GM12892 (cell line): ENCODE results near the gene TNFRSF9.
A peak's percentile ranks its signal among the peaks of the same experiment; 100 is the strongest.
"Not testable (repeated sequence)": the region's sequence is repeated elsewhere in the genome, so short reads cannot be mapped to it uniquely, and the experiment has no call there.

ENCODE experiments used
- DNase-seq: peaks from one replicate; pipeline ENCODE4 v3.0.0; 2011; ENCODE audit not compliant: insufficient read length
- FAIRE-seq: peaks from 2 replicates; lab custom pipeline; 2011; peaks lifted over from hg19 to GRCh38; lab: Jason Lieb, UNC
- POLR2A ChIP-seq: IDR thresholded peaks from 2 replicates; pipeline ENCODE4 v1.6.1; 2011; ENCODE audit warnings: low read depth, low read length, control low read depth
- POLR2AphosphoS5 ChIP-seq: IDR thresholded peaks from 2 replicates; pipeline ENCODE4 v1.6.1; 2011; ENCODE audit warnings: low read depth, low read length, control low read depth
- TAF1 ChIP-seq: IDR thresholded peaks from 2 replicates; pipeline ENCODE4 v1.6.1; 2011; ENCODE audit warnings: low read depth, mild to moderate bottlenecking, control low read depth, low read length, borderline replicate concordance

The TNFRSF9 gene

DNA sequence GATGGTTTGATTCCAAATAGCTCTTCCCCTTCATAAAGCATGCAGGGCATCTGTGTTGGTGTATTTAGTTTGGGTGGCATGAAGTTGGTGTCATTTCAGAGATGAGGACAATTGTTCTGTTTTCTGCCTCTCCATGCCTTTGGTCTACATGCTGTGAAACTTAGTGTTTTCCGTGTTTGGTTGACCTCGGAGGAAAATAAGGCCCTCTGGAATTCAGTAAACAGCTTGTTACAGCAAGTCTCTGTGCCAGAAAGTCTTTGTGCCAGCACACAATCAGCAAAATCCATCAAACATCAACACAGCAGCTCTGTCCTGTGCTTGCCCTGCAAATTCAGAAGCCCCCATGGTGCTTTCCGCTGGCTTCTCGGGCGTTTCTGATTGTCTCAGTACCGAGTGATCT is 30.4 kb upstream of the TNFRSF9 start:
- FAIRE-seq: no peak
- DNase-seq: no peak
- TF ChIP-seq POLR2AphosphoS5: no peak
- no peak for TF ChIP-seq POLR2A
- no peak for TF ChIP-seq TAF1

DNA sequence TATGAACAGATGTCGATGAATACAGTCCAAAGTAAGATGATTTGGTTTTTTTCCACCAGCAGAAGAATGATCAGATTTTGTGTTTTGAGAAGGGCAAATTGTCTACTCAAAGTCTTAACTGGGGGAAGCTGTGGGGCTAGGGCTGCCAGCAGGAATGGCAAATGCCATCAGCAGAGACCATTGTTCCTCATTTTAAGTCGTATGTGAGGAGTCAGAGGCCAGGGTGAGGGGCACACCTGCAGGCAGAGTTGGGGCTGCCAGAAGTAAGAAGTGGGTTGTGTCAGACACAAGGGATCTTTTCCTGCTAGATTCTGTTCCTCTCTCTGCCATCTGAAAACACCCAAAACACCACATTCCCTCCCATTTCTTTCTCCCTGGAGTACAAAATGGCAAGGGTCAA is 29.6 kb upstream of the TNFRSF9 start:
- TF ChIP-seq TAF1 (no peak), POLR2AphosphoS5 (no peak), POLR2A (no peak)
- no peak for DNase-seq
- no peak for FAIRE-seq

DNA sequence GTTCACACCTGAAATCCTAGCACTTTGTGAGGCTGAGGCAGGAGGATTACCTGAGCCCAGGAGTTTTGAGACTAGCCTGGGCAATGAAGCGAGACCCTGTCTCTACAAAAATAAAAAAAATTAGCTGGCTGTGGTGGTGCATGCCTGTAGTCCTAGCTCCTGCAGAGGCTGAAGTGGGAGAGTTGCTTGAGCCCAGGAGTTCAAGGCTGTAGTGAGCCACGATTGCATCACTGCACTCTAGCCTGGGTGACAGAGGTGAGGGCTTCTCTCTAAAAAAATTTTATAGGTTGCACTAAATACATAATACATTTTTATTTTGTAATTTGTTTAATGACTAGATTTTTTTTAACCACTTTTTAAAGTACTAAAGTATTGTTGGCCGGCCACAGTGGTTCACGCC is 27.0 kb upstream of the TNFRSF9 start:
- FAIRE-seq (no peak), DNase-seq (no peak)
- no peak for TF ChIP-seq POLR2AphosphoS5
- TF ChIP-seq POLR2A: no peak
- TF ChIP-seq TAF1: no peak

DNA sequence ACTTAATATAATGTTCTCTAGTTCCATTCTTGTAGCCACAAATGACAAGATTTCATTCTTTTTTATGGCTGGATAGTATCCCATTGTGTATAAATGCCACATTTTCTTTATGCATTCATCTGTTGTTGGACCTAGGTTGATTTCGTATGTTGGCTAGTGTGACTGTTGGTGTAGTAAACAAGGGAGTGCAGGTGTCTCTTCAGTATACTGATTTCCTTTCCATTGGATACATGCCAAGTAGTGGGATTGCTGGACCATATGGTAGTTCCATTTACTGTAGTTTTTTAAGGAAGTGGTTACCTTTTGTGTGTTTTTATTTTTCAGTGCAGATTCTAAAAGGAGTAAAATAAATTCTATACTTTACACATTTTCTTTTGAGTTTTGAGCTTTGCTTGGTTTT is 26.6 kb upstream of the TNFRSF9 start:
- TF ChIP-seq POLR2AphosphoS5 (no peak), TAF1 (no peak), POLR2A (no peak)
- FAIRE-seq (no peak), DNase-seq (no peak)

- FAIRE-seq (no peak), DNase-seq (no peak)
- TF ChIP-seq POLR2A (no peak), POLR2AphosphoS5 (no peak), TAF1 (no peak)
Measured at GRCh38 chr1:7964476-7964875, 23.8 kb upstream of the TNFRSF9 start.

- DNase-seq, FAIRE-seq: not testable (repeated sequence)
Measured at GRCh38 chr1:7963841-7964240, 23.2 kb upstream of the TNFRSF9 start.

DNA sequence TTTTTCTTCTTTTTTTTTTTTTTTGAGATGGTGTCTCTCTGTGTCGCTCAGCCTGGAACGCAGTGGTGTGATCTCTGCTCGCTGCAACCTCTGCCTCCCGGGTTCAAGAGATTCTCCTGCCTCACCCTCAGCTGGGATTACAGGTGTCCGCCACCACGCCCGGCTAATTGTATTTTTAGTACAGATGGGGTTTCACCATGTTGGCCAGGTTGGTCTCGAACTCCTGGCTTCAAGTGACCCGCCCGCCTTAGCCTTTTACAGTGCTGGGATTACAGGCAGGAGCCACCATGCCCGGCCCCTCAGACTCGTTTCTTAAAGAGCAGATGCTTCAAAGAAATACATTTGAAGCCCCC is 22.7 kb upstream of the TNFRSF9 start:
- not testable (repeated sequence) for FAIRE-seq, DNase-seq

- TF ChIP-seq POLR2A: no peak
- no peak for TF ChIP-seq POLR2AphosphoS5
- no peak for TF ChIP-seq TAF1
- DNase-seq: no peak
Measured at GRCh38 chr1:7962636-7963377, 22.2 kb upstream of the TNFRSF9 start.

DNA sequence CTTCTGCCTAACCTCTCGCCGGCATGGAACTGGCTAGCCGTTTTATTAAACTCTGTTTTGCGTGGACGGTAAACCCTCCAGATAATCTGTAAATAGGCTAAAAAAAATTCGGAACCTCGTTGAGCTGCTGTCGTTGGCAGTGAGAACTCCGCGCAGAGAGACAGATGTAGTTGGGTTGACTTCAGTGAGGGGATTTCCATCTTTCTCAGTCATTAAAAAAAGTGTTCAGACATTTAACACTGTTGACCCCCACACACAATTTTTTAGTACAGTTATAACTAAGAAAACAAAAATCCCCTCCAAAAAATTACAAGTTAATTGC is 21.3 kb upstream of the TNFRSF9 start:
- TF ChIP-seq TAF1 (no peak), POLR2AphosphoS5 (peak; percentile 19; the same call in 1 of the 2 replicates)
- DNase-seq (no peak), FAIRE-seq (peak; percentile 17)

More at GRCh38 chr1:7962636-7963377, 22.2 kb upstream of the TNFRSF9 start:
- FAIRE-seq: no peak

GRCh38 chr1:7961216-7962013 is 20.8 kb upstream of the TNFRSF9 start, which contains the start of gene PARK7:
PARK7 (plus strand) TSS chr1:7961711; CDS start chr1:7962786, 1,075 bp downstream.
- peak; percentile 99 for TF ChIP-seq POLR2A
- peak; percentile 87 for TF ChIP-seq TAF1
- TF ChIP-seq POLR2AphosphoS5: peak; percentile 98
- FAIRE-seq (peak; percentile 98), DNase-seq (peak; percentile 88)

GRCh38 chr1:7960867-7961215 is 20.2 kb upstream of the TNFRSF9 start:
- TF ChIP-seq TAF1: no peak
- no peak for TF ChIP-seq POLR2A
- no peak for TF ChIP-seq POLR2AphosphoS5
- DNase-seq (no peak), FAIRE-seq (no peak)

DNA sequence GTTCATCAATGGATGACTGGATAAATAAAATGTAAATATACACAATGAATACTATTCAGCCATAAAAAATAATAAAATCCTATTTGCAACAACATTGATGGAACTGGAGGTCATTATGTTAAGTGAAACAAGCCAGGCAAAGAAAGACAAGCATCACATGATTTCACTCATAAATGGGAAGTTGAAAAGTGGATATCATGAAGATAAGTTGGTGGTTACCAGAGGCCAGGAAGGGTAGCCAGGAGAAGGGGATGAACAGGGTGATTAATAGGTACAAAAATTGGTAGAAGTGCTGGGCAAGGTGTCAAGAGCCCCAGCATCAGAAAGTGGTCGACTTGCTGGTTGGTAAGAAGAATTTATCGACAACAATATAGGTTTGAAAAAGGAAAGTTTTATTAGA is 19.5 kb upstream of the TNFRSF9 start:
- FAIRE-seq: no peak
- TF ChIP-seq POLR2AphosphoS5 (no peak), TAF1 (no peak), POLR2A (no peak)

More for the DNA sequence above, 19.5 kb upstream of the TNFRSF9 start:
- no peak for DNase-seq
